Measurements from ENCODE around the gene SLC24A1.

SLC24A1 gene

GRCh38 chr15:65688462-65688861 lies 66.7 kb downstream of the SLC24A1 start:
- no peak overlapping the region for H3K4me3 ChIP-seq (ENCODE audit: low read depth, low read length)
- DNase-seq (ENCODE audit: low read depth): no peak
- TF ChIP-seq POLR2A (IDR thresholded peaks at IDR 0.05; ENCODE audit: extremely low read depth, insufficient read length) (no peak), MYC (IDR thresholded peaks at IDR 0.05; ENCODE audit: low read depth, low read length) (no peak), CTCF (IDR thresholded peaks at IDR 0.05; ENCODE audit: low read depth, low read length) (no peak), MAX (IDR thresholded peaks at IDR 0.05; ENCODE audit: low read depth, low read length) (no peak)

GRCh38 chr15:65690173-65690572 lies 68.4 kb downstream of the SLC24A1 start:
- DNase-seq (ENCODE audit: low read depth): no peak
- H3K4me3 ChIP-seq (ENCODE audit: low read depth, low read length): no peak overlapping the region
- TF ChIP-seq MAX (IDR thresholded peaks at IDR 0.05; ENCODE audit: low read depth, low read length) (no peak), POLR2A (IDR thresholded peaks at IDR 0.05; ENCODE audit: extremely low read depth, insufficient read length) (no peak), CTCF (IDR thresholded peaks at IDR 0.05; ENCODE audit: low read depth, low read length) (no peak), MYC (IDR thresholded peaks at IDR 0.05; ENCODE audit: low read depth, low read length) (no peak)

GRCh38 chr15:65690778-65691177 lies 69.0 kb downstream of the SLC24A1 start:
- peak; percentile 75 for DNase-seq (ENCODE audit: low read depth)
- TF ChIP-seq MYC (IDR thresholded peaks at IDR 0.05; ENCODE audit: low read depth, low read length) (no peak), MAX (IDR thresholded peaks at IDR 0.05; ENCODE audit: low read depth, low read length) (no peak), POLR2A (IDR thresholded peaks at IDR 0.05; ENCODE audit: extremely low read depth, insufficient read length) (no peak)
- no peak overlapping the region for H3K4me3 ChIP-seq (ENCODE audit: low read depth, low read length)

GRCh38 chr15:65695081-65695480 lies 73.3 kb downstream of the SLC24A1 start:
- H3K4me3 ChIP-seq (ENCODE audit: low read depth, low read length): no peak overlapping the region
- no peak for DNase-seq (ENCODE audit: low read depth)
- TF ChIP-seq POLR2A (IDR thresholded peaks at IDR 0.05; ENCODE audit: extremely low read depth, insufficient read length) (no peak), CTCF (IDR thresholded peaks at IDR 0.05; ENCODE audit: low read depth, low read length) (no peak), MYC (IDR thresholded peaks at IDR 0.05; ENCODE audit: low read depth, low read length) (no peak), MAX (IDR thresholded peaks at IDR 0.05; ENCODE audit: low read depth, low read length) (no peak)

All from NB4 (cell line).